Uterus (tissue), 4 donors: ENCODE data around the gene SFMBT2. TPM values are rescaled to one million over a fixed set of nuclear protein-coding genes. Genes with fewer than 3 reads are reported as not detected.

ENCODE experiments used
- DNase-seq, 2 donors: peaks; one replicate each; pipeline ENCODE4 v3.0.0-alpha.2; 2019 to 2020
- H3K27ac ChIP-seq, 2 donors: fragments of 200-600 bp; sonication (generic); 1 replicate in 1 of 2; 2 replicates in 1 of 2; pipeline ENCODE4 v1.5.1; 2016 to 2018
- H3K27me3 ChIP-seq, 2 donors: fragments of 200-600 bp; sonication (generic); one replicate each; pipeline ENCODE4 v1.5.1; 2018 to 2019; ENCODE audit warnings: control low read depth in 1 of 2
- H3K36me3 ChIP-seq, 2 donors: fragments of 200-600 bp; sonication (generic); one replicate each; pipeline ENCODE4 v1.5.1; 2019; ENCODE audit warnings: control low read depth in 1 of 2
- H3K4me1 ChIP-seq, 2 donors: fragments of 200-600 bp; sonication (generic); one replicate each; pipeline ENCODE4 v1.5.1; 2018 to 2019; ENCODE audit warnings: control low read depth in 1 of 2
- H3K4me3 ChIP-seq, 2 donors: fragments of 200-600 bp; sonication (generic); 1 replicate in 1 of 2; 2 replicates in 1 of 2; pipeline ENCODE4 v1.5.1; 2018 to 2019; ENCODE audit warnings: mild to moderate bottlenecking in 1 of 2
- H3K9me3 ChIP-seq, 2 donors: fragments of 200-600 bp; sonication (generic); one replicate each; pipeline ENCODE4 v1.5.1; 2019; ENCODE audit warnings: control low read depth in 1 of 2
- POLR2A ChIP-seq, 2 donors: fragments of 450-650 bp; IDR thresholded peaks; one replicate each; pipeline ENCODE4 v1.6.1; 2016; ENCODE audit warnings: antibody characterized with exemption in 2 of 2, mild to moderate bottlenecking in 1 of 2, moderate library complexity in 1 of 2
- intact Hi-C: fragments of 100-400 bp; cut with DNase I; formaldehyde crosslinking; loops from one replicate; pipeline ENCODE4 v1.15.1; 2023; ENCODE audit warnings: low total_unique reads
- total RNA-seq, 4 donors: library from RNA; depleted of rRNA in 3 of 4; stranded (reverse); fragments of >200 nt in 3 of 4; gene quantifications; one replicate each; pipeline versions ENCODE4 v1.1.0 to v1.2.4, GENCODE V29; 2014 to 2023
- TF ChIP-seq, protein P1 (sequence below), 4 experiments: fragments of 200-600 bp in 2 of 4; fragments of 450-650 bp in 2 of 4; sonication (generic) in 2 of 4; IDR thresholded peaks; one replicate each; pipeline ENCODE4 v1.5.1; 2016 to 2019; ENCODE audit warnings: antibody characterized with exemption in 4 of 4, mild to moderate bottlenecking in 2 of 4, moderate library complexity in 1 of 4
- donor health status: DM: yes; HTN: yes; CAD: no.

The SFMBT2 gene
- total RNA-seq, 4 donors from 2014 or later = 7.7 to 23.4 (median 14.7) TPM

DNA sequence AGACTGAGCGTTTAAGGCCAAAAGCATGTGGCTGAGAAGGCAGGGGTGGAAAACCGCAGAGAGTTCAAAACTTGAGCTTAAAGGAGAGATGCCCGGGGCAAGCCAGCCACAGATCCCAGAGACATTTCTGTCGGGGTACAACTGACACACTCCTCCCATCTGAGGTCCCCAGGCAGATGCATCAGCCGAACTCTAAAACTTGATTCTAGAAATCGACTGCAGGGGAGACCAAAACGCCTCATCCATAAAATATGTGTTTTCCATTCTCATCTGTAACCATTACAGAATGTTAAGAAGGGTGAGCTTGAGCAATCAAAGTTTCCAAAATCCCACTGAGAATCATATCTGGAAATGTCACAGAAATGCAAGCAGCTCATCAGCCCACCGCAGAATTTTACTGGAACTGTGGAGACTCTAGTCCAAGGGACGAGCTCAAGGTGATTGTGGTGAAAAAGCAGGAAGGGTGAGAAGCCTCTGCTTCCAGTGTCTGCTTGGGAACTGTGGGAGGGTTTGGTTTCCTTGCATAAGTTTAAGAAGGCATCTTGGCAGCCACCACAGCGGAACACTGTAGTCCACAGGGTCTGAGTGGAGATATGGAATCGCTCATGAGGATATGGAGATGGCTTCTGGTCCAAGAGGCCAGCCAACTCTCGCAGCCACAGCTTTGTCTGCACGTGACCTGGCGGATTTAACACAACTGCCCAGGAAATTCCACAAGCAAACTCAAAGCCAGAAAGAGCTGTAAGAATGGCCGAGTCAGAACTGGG is 249.2 kb downstream of the SFMBT2 start:
- intact Hi-C loops = no loop called here
- DNase-seq = peak in 1 of 2 donors; percentile 34
- Histone ChIP-seq H3K9me3 (no peaks in the 10 kb centered on the region), H3K36me3 (no peaks in the 10 kb centered on the region), H3K4me1 (no peaks in the 10 kb centered on the region), H3K27me3 (no peaks in the 10 kb centered on the region), H3K27ac (no peak overlapping the region), H3K4me3 (no peak overlapping the region)
- TF ChIP-seq POLR2A (IDR thresholded peaks at IDR 0.05) = no peak
- TF ChIP-seq, protein P1, sequence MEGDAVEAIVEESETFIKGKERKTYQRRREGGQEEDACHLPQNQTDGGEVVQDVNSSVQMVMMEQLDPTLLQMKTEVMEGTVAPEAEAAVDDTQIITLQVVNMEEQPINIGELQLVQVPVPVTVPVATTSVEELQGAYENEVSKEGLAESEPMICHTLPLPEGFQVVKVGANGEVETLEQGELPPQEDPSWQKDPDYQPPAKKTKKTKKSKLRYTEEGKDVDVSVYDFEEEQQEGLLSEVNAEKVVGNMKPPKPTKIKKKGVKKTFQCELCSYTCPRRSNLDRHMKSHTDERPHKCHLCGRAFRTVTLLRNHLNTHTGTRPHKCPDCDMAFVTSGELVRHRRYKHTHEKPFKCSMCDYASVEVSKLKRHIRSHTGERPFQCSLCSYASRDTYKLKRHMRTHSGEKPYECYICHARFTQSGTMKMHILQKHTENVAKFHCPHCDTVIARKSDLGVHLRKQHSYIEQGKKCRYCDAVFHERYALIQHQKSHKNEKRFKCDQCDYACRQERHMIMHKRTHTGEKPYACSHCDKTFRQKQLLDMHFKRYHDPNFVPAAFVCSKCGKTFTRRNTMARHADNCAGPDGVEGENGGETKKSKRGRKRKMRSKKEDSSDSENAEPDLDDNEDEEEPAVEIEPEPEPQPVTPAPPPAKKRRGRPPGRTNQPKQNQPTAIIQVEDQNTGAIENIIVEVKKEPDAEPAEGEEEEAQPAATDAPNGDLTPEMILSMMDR (IDR thresholded peaks at IDR 0.05) = no peak

- H3K36me3 ChIP-seq = no peaks in the 10 kb centered on the region
- H3K4me1 ChIP-seq = no peaks in the 10 kb centered on the region
- no peaks in the 10 kb centered on the region for H3K9me3 ChIP-seq
- no peak overlapping the region for H3K27ac ChIP-seq
- TF ChIP-seq POLR2A (IDR thresholded peaks at IDR 0.05) = no peak
- TF ChIP-seq, protein P1 (IDR thresholded peaks at IDR 0.05) = no peak
- H3K27me3 ChIP-seq = no peaks in the 10 kb centered on the region
- DNase-seq = no peak
- H3K4me3 ChIP-seq = no peak overlapping the region
- intact Hi-C loops = no loop called here
Measured at GRCh38 chr10:7159928-7160327, 250.9 kb downstream of the SFMBT2 start.

- Histone ChIP-seq H3K27me3 (no peaks in the 10 kb centered on the region), H3K4me3 (no peak overlapping the region), H3K36me3 (no peaks in the 10 kb centered on the region), H3K9me3 (no peaks in the 10 kb centered on the region), H3K4me1 (no peaks in the 10 kb centered on the region), H3K27ac (no peak overlapping the region)
- intact Hi-C loops = no loop called here
- TF ChIP-seq POLR2A (IDR thresholded peaks at IDR 0.05) = no peak
- TF ChIP-seq, protein P1 (IDR thresholded peaks at IDR 0.05) = no peak
- no peak for DNase-seq
Measured at GRCh38 chr10:7159517-7159916, 251.3 kb downstream of the SFMBT2 start.

GRCh38 chr10:7157091-7157490 is 253.7 kb downstream of the SFMBT2 start:
- TF ChIP-seq, protein P1 (IDR thresholded peaks at IDR 0.05) = no peak
- no peak for TF ChIP-seq POLR2A (IDR thresholded peaks at IDR 0.05)
- no peaks in the 10 kb centered on the region for H3K27me3 ChIP-seq
- no peaks in the 10 kb centered on the region for H3K9me3 ChIP-seq
- intact Hi-C loops = no loop called here
- no peak overlapping the region for H3K27ac ChIP-seq
- no peaks in the 10 kb centered on the region for H3K36me3 ChIP-seq
- H3K4me1 ChIP-seq = no peaks in the 10 kb centered on the region
- H3K4me3 ChIP-seq = no peak overlapping the region
- DNase-seq = no peak

DNA sequence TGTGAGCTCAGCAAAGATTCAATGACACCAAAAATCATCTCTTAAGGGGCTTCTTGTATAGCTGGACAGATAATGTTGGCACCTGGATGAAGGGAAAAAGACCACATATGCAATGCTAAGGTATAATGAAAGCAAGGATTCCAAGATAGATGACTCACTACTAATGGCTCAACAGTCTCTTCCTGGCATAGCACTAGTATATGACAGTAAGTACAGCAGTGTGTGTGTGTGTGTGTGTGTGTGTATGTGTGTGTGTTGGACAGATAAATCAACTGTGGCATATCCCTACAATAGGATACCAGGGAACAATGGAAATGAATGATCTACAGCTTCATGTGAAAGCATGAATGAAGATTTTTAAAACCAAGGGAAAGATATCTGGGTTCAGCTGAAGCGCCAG is 257.1 kb downstream of the SFMBT2 start:
- no peak overlapping the region for H3K4me3 ChIP-seq
- H3K27ac ChIP-seq = no peak overlapping the region
- no peaks in the 10 kb centered on the region for H3K9me3 ChIP-seq
- TF ChIP-seq POLR2A (IDR thresholded peaks at IDR 0.05) = no peak
- TF ChIP-seq, protein P1 (IDR thresholded peaks at IDR 0.05) = no peak
- no peaks in the 10 kb centered on the region for H3K36me3 ChIP-seq
- no peak for DNase-seq
- no peaks in the 10 kb centered on the region for H3K27me3 ChIP-seq
- intact Hi-C loops = no loop called here
- no peaks in the 10 kb centered on the region for H3K4me1 ChIP-seq
